Measurements from ENCODE around the gene AJAP1. TPM values are rescaled to one million over a fixed set of nuclear protein-coding genes. Genes with fewer than 3 reads are reported as not detected.
A peak's percentile ranks its signal among the peaks of the same experiment; 100 is the strongest.

The AJAP1 gene
- total RNA-seq, 1 donor from 2014 or later, result 0.52 TPM

- H3K4me3 ChIP-seq, result no peak overlapping the region
- no peaks in the 10 kb centered on the region for H3K27me3 ChIP-seq
- intact Hi-C loops (cut with DNase I), result no loop called here
- no peaks in the 10 kb centered on the region for H3K9me3 ChIP-seq
- H3K36me3 ChIP-seq, result no peaks in the 10 kb centered on the region
- no peak overlapping the region for H3K27ac ChIP-seq
- no peaks in the 10 kb centered on the region for H3K4me1 ChIP-seq
- ATAC-seq (no peak), DNase-seq (no peak)
- TF ChIP-seq CTCF (IDR thresholded peaks at IDR 0.05), result no peak
Measured at GRCh38 chr1:4803335-4803734, 148.9 kb downstream of the AJAP1 start.

GRCh38 chr1:4805987-4806386, 151.6 kb downstream of the AJAP1 start:
- Histone ChIP-seq H3K4me1 (no peaks in the 10 kb centered on the region), H3K9me3 (no peaks in the 10 kb centered on the region), H3K27me3 (peaks cover 5% of the 10 kb centered on the region), H3K27ac (no peak overlapping the region), H3K36me3 (no peaks in the 10 kb centered on the region), H3K4me3 (no peak overlapping the region)
- no peak for TF ChIP-seq CTCF (IDR thresholded peaks at IDR 0.05)
- ATAC-seq (no peak), DNase-seq (no peak)
- intact Hi-C loops (cut with DNase I), result no loop called here

- no peak overlapping the region for H3K4me3 ChIP-seq
- ATAC-seq, result no peak
- intact Hi-C loops (cut with DNase I), result no loop called here
- TF ChIP-seq CTCF (IDR thresholded peaks at IDR 0.05), result no peak
- no peak for DNase-seq
- H3K4me1 ChIP-seq, result no peaks in the 10 kb centered on the region
- H3K27me3 ChIP-seq, result no peaks in the 10 kb centered on the region
- H3K9me3 ChIP-seq, result no peaks in the 10 kb centered on the region
- no peaks in the 10 kb centered on the region for H3K36me3 ChIP-seq
- H3K27ac ChIP-seq, result no peak overlapping the region
Measured at GRCh38 chr1:4820543-4820942, 166.1 kb downstream of the AJAP1 start.

GRCh38 chr1:4825800-4826450, 171.5 kb downstream of the AJAP1 start:
- DNase-seq (no peak), ATAC-seq (peak; percentile 12)
- no peak overlapping the region for H3K4me3 ChIP-seq
- H3K4me1 ChIP-seq, result no peaks in the 10 kb centered on the region
- no peaks in the 10 kb centered on the region for H3K9me3 ChIP-seq
- peak; percentile 28 for TF ChIP-seq CTCF (IDR thresholded peaks at IDR 0.05)
- no peaks in the 10 kb centered on the region for H3K27me3 ChIP-seq
- intact Hi-C loops (cut with DNase I), result no loop called here
- H3K27ac ChIP-seq, result no peak overlapping the region
- H3K36me3 ChIP-seq, result no peaks in the 10 kb centered on the region

GRCh38 chr1:4830707-4831106, 176.3 kb downstream of the AJAP1 start:
- TF ChIP-seq CTCF (IDR thresholded peaks at IDR 0.05), result no peak
- ATAC-seq, result no peak
- H3K4me3 ChIP-seq, result no peak overlapping the region
- H3K4me1 ChIP-seq, result no peaks in the 10 kb centered on the region
- intact Hi-C loops (cut with DNase I), result no loop called here
- no peaks in the 10 kb centered on the region for H3K36me3 ChIP-seq
- H3K27ac ChIP-seq, result no peak overlapping the region
- H3K9me3 ChIP-seq, result no peaks in the 10 kb centered on the region
- H3K27me3 ChIP-seq, result no peaks in the 10 kb centered on the region
- DNase-seq, result no peak

- DNase-seq (no peak), ATAC-seq (peak; percentile 51)
- H3K27ac ChIP-seq, result no peak overlapping the region
- no peaks in the 10 kb centered on the region for H3K4me1 ChIP-seq
- no peaks in the 10 kb centered on the region for H3K27me3 ChIP-seq
- no peak overlapping the region for H3K4me3 ChIP-seq
- no peaks in the 10 kb centered on the region for H3K9me3 ChIP-seq
- no peaks in the 10 kb centered on the region for H3K36me3 ChIP-seq
- TF ChIP-seq CTCF (IDR thresholded peaks at IDR 0.05), result no peak
- intact Hi-C loops (cut with DNase I), result no loop called here
Measured at GRCh38 chr1:4836574-4836973, 182.2 kb downstream of the AJAP1 start.
